Fibroblast of skin of left biceps (primary cell): ENCODE data around the gene CBFA2T3.

ENCODE experiments used
- DNase-seq, 2 experiments: peaks; one replicate each; pipeline ENCODE4 v3.0.0-alpha.2; 2013; ENCODE audit warnings: low read depth in 2 of 2

Gene CBFA2T3

GRCh38 chr16:88976366-88977017 lies 515 bp downstream of the CBFA2T3 start:
- DNase-seq, result no peak

GRCh38 chr16:88975511-88976061 lies 1.4 kb downstream of the CBFA2T3 start:
- no peak for DNase-seq

DNA sequence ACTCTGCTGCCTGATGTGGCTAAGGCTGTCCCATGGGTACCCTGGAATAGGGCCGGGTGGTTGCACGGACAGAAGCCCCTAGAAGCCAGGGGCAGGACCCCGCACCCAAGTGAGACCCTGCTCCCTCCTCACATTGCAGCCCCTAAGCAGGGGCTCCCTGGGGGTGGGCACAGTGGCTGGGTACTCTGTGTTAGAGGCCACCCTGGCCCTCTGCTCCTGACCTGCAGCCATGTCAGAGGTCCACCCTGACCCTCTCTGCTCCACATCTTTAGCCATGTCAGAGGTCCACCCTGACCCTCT lies 2.1 kb downstream of the CBFA2T3 start:
- no peak for DNase-seq

- no peak for DNase-seq
Observed at GRCh38 chr16:88974080-88974915, 2.7 kb downstream of the CBFA2T3 start.

- DNase-seq, result no peak
Observed at GRCh38 chr16:88973415-88974050, 3.5 kb downstream of the CBFA2T3 start.

GRCh38 chr16:88973007-88973410 lies 4.0 kb downstream of the CBFA2T3 start:
- no peak for DNase-seq

DNA sequence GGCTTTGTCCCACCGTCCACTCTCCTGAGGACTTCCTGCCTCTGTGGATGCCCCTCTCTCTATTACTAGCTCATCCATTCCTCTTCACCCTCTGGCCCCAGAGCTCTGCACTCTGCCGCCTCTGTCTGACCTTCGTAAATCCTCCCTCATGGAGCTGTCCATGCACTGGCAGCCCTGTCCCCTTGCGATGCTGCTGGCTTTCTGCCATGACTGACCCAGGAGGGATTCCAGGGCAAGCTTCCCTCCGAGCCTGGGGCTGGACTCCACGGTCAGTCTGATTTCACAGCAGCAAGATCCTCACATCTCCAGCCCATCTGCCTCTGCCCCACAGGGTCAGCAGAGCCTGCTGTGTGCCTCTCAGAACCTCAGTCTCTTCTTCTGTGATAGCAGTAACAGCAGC lies 4.7 kb downstream of the CBFA2T3 start:
- no peak for DNase-seq

DNA sequence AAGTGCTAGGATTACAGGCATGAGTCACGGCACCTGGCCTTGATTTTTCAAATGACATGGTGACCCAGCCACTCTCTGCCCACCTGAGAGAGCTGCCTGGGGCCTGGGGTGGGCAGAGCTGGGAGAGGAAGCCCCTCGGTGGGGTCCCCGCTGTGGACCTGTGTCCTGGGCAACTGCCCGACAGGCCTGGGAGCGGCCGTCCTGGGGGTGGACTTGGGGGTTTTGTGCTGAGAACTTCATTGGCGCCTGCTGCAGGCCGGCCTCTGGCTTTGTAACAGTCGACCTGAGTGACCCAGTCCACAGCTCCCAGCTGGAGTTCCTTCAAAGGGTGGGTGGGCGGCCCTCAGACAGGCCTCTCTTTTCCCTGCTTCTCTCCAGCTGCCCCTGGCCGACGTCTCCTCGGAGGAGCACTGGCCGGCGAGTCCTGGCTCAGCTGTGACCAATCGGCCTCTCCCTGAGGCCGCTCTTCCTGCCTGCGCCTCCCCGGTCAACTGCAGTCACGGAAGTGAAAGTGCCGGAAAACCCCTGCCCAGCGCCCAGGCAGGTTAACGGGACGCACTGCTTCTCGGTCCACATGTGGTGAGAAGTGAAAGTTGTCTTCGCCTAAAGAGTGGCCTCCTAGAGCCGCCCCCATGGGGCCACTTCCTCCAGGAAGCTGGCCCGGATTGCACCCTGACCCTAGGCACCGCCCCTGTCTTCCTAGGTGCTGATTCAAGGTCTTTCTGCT lies 5.5 kb downstream of the CBFA2T3 start:
- no peak for DNase-seq

GRCh38 chr16:88970539-88971065 lies 6.4 kb downstream of the CBFA2T3 start:
- DNase-seq, result no peak

GRCh38 chr16:88970050-88970449 lies 7.0 kb downstream of the CBFA2T3 start:
- DNase-seq, result no peak

DNA sequence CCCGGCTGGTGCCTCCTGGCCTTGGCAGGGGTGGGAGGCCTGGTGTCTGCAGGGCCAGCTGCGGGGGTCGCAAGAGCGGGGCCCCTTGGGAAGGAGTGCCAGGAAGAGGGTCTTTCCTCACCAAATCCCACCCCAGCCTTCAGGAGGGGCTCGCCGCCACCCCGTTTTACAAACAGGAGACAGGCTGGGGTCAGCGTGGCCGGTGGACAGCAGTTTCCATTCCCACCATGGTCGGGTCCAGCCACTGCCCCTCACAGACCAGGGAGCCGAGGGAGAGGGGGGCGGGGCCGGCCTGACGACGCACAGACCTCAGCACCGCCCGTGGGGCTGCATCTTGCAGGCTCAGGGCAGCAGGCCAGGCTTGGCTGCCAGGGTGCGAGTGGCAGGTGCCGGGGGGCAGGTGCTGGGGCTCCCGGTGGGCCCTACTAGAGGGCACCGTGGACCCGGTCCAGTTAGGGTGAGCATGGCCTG lies 7.6 kb downstream of the CBFA2T3 start:
- no peak for DNase-seq

GRCh38 chr16:88968589-88969280 lies 8.3 kb downstream of the CBFA2T3 start:
- no peak for DNase-seq

- no peak for DNase-seq
Observed at GRCh38 chr16:88967830-88968588, 9.0 kb downstream of the CBFA2T3 start.

GRCh38 chr16:88966986-88967829 lies 9.8 kb downstream of the CBFA2T3 start:
- DNase-seq, result no peak

DNA sequence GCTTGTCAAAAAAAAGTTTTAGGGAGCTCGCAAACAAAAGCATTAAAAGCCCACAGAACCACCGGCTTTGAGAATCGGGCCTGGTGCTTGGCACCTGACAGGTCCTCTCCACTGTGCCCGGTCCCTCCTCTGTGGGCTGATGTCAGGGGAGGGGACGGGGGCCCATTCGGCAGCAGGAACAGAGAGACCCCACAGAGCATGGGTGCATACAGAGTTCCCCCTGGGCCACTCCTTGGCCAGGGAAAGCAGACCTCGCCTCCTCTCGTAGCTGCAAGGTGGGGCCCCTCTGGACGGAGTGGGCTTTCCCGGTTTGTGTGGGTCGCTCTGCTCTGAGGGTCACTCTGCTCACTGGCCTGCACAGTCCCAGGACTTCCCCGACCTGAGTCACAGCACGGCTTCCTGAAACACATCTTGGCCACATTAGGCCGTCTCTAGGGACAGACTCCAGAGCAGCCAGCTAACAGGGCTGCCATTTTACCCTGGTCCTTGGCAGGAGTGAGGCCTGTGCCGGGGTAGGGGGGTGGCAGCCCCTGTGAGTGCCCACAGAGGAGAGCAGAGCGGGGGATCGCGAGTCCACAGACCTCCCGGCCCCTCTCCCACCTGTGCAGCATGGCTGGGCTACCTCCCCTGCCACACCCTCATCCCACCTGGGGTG lies 11.1 kb downstream of the CBFA2T3 start:
- DNase-seq, result no peak

DNA sequence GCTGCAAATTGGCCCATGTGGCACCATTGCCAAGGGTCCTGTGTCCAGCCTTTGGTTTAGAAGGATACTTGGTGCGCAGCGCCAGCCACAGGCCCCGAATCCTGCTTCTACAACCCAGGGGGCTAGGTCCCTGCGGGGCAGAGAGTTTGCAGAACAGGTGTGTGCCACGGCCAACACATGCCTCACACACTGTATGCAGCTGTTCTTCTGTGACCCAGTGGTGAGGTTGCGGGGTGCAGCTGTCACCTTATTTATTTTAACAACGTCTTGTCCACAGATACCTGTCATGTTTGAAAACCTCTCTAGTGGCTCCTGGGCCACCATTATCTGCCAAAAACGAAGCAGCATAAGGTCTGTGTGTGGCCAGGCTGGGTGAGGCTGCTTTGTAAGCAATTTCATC lies 11.6 kb downstream of the CBFA2T3 start:
- no peak for DNase-seq

DNA sequence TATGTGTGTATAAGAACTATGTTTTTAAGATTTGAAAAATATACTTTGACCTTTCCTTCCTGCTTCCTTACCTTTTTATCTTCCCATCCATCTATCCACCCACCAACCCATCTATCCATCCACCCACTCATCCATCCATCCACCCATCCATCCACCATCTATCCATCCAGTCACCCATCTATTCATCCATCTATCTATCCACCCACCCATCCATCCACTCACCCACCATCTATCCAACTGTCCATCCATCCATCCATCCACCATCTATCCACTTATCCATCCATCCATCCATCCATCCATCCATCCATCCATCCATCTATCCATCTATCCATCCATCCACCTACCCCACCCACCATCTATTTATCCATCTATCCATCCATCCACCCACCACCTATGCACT lies 12.4 kb downstream of the CBFA2T3 start:
- no peak for DNase-seq

GRCh38 chr16:88963583-88963982 lies 13.4 kb downstream of the CBFA2T3 start:
- DNase-seq, result no peak
